Medulla oblongata (tissue), 1 donor: ENCODE measurements around the gene LPCAT1.
A peak's percentile ranks its signal among the peaks of the same experiment; 100 is the strongest.

Experiments
- DNase-seq: peaks from one replicate; pipeline ENCODE4 v3.0.0-alpha.2; 2015; ENCODE audit errors: extremely low spot score

The LPCAT1 gene

GRCh38 chr5:1497795-1498622, 25.8 kb downstream of the LPCAT1 start:
- peak; percentile 30 for DNase-seq

DNA sequence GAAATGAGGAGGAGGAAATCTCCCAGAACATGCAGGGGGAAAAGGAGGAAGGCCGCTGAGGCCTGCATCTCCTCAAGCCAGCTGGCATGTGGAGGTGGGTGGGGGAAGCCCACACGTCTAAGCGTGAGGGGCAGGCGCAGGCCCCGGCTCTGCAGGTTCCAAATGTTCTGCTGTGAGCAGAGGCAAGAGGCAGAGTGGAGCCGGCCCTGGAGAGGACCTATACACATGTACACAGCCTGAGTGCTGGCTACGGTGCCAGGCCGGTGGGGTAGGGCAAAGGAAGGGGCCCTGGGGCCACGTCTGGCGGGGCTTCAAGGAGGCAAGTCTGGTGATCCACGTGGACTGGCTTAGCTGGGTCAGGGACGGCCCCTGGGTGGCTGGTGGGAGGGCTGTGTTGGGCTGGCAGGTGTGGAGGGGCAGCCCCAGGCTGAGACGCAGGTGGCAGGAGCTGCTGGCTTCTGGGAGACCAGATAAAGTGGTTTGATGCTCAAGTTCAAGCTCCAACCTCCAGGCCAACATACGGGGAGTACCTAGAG, 26.4 kb downstream of the LPCAT1 start:
- DNase-seq: no peak

DNA sequence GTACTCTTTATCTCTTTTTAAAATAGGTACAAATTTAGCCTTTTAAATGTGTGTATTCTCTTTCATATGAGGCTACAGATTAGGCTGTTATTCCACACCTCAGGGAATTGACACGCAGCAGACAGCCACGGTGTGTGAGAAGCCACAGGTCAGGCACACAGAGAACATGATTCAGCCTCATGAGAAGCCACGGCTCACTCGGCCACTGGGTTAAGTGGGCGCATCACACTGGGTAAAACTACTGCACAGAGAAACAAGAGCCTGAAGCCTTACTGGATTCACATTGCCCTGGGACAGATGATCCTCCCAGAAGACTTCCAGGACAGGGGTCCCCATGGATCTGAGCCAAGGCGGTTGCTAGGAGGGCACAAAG, 28.2 kb downstream of the LPCAT1 start:
- no peak for DNase-seq

DNA sequence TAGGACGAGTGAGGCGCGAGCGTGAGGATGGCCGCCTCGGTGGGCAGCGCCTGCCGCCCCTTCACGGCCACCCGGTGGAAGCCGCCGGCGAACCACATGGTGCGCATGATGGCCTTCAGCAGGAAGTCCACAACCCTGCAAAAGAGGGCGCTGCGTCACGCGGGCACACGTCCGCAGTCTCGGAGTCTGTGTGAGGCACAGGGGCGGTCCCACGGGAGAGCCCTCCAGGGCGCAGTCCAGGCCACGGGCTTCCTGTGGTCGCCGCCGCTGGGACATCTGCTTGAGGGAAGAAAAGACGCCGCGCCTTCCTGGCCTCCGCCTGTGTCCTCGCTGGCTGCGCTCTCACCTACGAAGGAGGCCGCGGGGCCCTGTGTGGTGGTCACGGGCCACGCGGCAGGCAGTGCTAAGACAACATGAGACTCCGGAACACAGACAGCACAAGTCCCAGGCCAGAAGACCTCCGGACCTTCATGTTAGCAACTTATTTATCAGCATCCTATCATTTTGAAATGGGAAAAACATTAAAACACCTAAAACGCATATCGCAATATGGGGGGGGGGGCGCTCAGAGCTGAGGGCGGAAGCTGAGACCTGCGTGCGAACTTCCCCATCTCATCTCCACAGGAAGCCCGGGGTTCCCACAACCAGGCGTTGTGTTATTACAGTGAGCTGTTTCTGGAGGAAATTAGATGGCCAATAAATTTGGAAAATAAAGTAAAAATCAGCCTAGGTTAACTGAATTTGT, 28.8 kb downstream of the LPCAT1 start:
- peak; percentile 30 for DNase-seq

DNA sequence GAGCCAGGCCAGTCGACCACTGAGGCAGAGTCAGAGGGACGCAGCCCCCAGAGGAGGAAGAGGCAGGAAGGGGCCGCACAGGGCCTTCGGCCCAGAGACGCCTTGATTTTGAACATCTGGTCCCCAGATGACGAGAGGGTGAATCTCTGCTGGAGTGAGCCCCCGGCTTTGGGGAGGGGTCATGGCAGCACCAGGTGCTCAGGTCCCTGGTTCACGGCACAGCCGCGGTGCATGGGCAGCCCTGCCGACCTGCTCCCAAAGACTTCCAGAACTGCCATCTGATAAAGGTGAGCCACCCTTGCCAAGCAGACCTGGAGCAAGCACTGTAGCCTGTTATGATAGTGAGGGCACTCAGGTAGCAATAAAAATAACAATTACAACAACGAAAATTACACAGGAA, 29.8 kb downstream of the LPCAT1 start:
- DNase-seq: no peak

DNA sequence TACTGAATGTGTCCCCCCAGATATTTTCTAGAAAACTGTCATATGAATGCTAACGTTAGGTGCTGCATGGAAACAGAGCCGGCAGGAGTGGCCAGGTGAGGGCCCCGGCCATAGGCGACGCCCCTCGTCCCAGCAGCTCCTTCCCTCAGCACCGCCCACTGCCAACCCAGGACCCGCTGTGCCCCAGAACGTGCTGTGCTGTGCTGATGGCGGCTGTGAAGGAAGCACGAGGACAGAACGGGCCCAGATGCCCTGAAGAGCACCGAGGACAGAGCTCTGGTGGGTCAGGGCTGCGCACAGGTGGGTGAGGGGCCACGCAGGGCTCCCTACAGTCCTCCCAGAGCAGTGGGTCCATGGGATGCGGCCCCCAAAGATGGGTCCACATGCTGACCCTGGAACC, 30.3 kb downstream of the LPCAT1 start:
- no peak for DNase-seq

GRCh38 chr5:1492757-1493156, 31.0 kb downstream of the LPCAT1 start:
- no peak for DNase-seq

- no peak for DNase-seq
Measured at GRCh38 chr5:1490376-1490775, 33.4 kb downstream of the LPCAT1 start.

DNA sequence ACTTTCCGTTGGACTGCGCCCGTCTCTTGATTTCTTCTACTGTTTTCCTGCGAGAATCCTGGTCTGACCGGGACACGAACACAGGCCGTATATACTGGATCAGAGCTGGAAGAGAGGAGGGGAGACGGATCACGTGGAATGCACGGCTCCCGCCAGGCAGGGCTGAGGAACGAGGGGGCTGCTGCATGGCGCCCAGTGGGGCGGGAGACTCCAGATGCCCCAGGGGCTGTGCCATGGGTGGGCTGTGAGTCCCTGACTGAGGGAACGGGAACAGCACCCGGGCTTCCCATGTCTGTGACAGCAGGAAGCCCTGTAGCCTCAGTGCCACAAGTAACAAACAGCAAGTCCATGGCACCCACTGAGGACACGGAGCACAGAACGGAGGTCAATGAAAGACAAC, 34.0 kb downstream of the LPCAT1 start:
- DNase-seq: no peak

- no peak for DNase-seq
Measured at GRCh38 chr5:1488882-1489680, 34.7 kb downstream of the LPCAT1 start.

DNA sequence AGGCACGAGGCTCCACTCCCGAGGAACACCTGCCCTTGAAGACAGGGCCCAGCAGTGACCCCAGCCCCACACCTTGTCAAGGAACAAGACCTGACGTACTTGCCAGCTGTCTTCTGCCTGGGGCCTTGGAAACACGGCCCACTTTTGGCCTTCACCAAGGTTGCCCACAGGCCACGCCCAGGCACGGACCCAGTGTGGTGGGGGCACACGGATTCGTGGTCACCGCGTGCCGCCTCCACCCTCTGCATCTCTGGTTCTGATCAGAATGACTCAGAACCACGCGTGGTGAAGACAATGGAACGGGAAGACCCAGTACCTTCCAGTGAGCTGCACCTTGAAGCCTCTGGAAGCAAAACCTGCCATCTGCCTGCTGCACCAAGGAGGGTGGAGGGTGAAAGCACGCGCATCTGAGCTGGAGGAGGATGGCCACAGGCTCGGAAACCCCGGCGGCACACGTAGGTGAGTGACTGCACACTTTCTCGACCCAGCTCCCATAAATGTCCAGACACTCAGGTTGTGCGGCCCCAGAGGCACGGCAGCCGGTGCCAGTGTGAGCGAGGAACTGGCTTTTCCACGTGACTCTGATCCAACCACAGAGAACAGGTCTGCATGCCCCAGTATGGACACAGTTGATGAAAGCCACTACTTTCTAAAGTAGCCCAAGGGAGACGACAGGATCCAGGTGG, 36.5 kb downstream of the LPCAT1 start:
- no peak for DNase-seq

DNA sequence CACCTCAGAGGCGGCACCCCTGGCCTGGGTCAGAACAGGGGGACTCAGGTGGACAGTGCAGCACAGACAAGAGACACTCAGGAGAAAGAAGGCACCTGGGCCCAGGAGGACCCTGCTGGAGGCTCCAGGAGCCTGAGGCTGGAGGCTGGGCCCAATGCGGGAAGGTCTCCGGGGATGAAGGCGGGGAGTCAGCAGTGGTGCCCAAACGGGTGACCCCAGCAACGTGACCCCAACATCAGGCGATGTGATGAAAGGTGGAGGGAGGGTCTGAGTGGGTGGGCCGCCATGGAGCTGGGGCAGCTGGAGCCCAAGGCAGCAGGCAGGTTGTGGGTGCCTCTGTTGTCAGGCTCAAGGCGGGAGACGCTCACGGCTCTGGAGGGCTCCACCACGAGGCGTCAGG, 37.5 kb downstream of the LPCAT1 start:
- no peak for DNase-seq

GRCh38 chr5:1485579-1486118, 38.1 kb downstream of the LPCAT1 start:
- no peak for DNase-seq

GRCh38 chr5:1484730-1485578, 38.8 kb downstream of the LPCAT1 start:
- DNase-seq: no peak

GRCh38 chr5:1483856-1484729, 39.7 kb downstream of the LPCAT1 start:
- DNase-seq: no peak

- no peak for DNase-seq
Measured at GRCh38 chr5:1483064-1483463, 40.7 kb downstream of the LPCAT1 start.

- DNase-seq: no peak
Measured at GRCh38 chr5:1481959-1482331, 41.8 kb downstream of the LPCAT1 start.

DNA sequence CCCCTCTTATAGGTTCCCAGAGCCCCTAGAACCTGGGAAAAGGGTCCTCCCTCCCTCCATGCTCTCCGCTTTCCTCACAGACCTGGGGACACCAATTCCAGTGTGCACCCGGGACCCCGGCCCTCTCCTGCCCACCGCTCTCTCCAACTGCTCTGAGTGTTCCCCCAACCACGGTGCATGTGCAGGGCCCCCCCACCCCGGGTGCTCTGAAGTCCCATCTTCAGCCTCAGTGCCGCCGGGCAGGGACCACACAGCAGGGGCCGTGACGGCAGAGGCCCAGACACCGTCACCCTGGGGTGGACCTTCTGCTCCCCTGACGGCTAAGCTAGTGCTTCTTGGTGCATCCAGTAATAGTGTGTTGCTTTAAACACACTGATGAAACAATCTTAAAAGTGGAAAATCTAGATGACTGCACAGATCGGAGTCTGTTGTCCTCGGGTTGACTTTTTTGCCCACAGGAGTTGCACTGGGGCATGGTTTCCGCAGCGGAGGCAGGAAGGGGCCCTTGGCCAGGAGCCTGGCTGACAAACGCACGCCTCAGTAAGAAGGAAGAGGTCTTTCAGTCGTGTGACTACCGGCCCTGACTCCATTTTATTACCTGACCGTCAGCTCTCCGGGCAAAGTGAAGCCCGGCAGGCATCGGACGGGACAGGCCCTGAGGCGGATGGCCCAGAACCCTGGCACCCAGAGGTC, 42.3 kb downstream of the LPCAT1 start:
- DNase-seq: no peak

DNA sequence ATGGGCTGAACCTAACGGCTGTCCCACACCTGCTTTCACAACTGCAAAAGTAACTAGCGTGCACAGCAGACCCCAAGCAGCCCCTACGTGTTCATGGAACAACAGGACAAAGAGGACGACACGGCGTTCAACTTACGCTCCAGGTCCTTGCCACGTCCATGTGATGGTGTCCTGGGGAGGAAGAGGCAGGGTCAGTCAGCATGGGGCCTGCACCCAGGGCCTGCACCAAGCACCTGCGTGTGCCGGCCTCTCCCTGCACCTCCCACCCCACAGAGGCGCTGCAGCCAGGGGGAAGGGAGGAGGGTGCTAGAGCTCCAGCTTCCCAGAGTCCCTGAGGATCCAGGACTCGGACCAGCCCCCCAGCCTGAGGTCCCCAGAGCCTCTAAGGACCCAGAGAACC, 43.0 kb downstream of the LPCAT1 start:
- no peak for DNase-seq
